PFSK-1 (cell line): Measurements from ENCODE around the gene KLHL22.

Experiments used
- FOXP2 ChIP-seq: optimal IDR thresholded peaks from 2 replicates; pipeline ENCODE3; 2011; ENCODE audit warnings: borderline replicate concordance, control low read depth, inconsistent platforms; ENCODE audit not compliant: insufficient read depth; ENCODE audit errors: extremely low read length, extremely low read depth
- POLR2AphosphoS5 ChIP-seq: IDR thresholded peaks from 2 replicates; pipeline ENCODE4 v1.6.1; 2012; ENCODE audit warnings: low read depth, mild to moderate bottlenecking, control low read depth, low read length, moderate library complexity
- REST ChIP-seq, 2 experiments: IDR thresholded peaks; 2 replicates each; pipeline versions ENCODE4 v1.6.1 to v1.8.0; 2011 to 2012; ENCODE audit warnings: low read depth in 2 of 2, low read length in 2 of 2, control low read depth in 1 of 2, inconsistent platforms in 1 of 2, mild to moderate bottlenecking in 1 of 2, moderate library complexity in 1 of 2; ENCODE audit not compliant: insufficient read depth in 1 of 2
- SIN3A ChIP-seq: IDR thresholded peaks from 2 replicates; pipeline ENCODE4 v1.6.1; 2012; ENCODE audit warnings: mild to moderate bottlenecking, low read length, moderate library complexity, borderline replicate concordance; ENCODE audit not compliant: insufficient read depth
- TAF1 ChIP-seq: IDR thresholded peaks from 2 replicates; pipeline ENCODE4 v1.6.1; 2012; ENCODE audit warnings: low read length, control low read depth, borderline replicate concordance; ENCODE audit not compliant: insufficient read depth

The KLHL22 gene

GRCh38 chr22:20472629-20473442, 22.8 kb downstream of the KLHL22 start:
- TF ChIP-seq TAF1 (no peak), REST (IDR thresholded peaks at IDR 0.05; ENCODE audit: insufficient read depth in 1 of 2, low read depth in 2 of 2, low read length in 2 of 2) (no peak)

GRCh38 chr22:20471126-20471833, 24.3 kb downstream of the KLHL22 start:
- TF ChIP-seq FOXP2 (no peak), REST (IDR thresholded peaks at IDR 0.05; ENCODE audit: insufficient read depth in 1 of 2, low read depth in 2 of 2, low read length in 2 of 2) (no peak), POLR2AphosphoS5 (no peak), SIN3A (no peak), TAF1 (no peak)

GRCh38 chr22:20469110-20469868, 26.3 kb downstream of the KLHL22 start:
- TF ChIP-seq POLR2AphosphoS5: no peak
- TF ChIP-seq SIN3A: no peak
- no peak for TF ChIP-seq FOXP2
- no peak for TF ChIP-seq TAF1
- no peak for TF ChIP-seq REST (IDR thresholded peaks at IDR 0.05; ENCODE audit: insufficient read depth in 1 of 2, low read depth in 2 of 2, low read length in 2 of 2)

GRCh38 chr22:20466659-20467379, 28.8 kb downstream of the KLHL22 start:
- TF ChIP-seq POLR2AphosphoS5 (no peak), REST (IDR thresholded peaks at IDR 0.05; ENCODE audit: insufficient read depth in 1 of 2, low read depth in 2 of 2, low read length in 2 of 2) (no peak), SIN3A (no peak), FOXP2 (no peak), TAF1 (no peak)
